Measurements from ENCODE around the gene CBLB. TPM values are rescaled to one million over a fixed set of nuclear protein-coding genes. Genes with fewer than 3 reads are reported as not detected.

CBLB gene
- total and polyA plus RNA-seq, 2 of the 4 experiments (the other 2 are of a cell fraction), result 10.1 to 20.1 TPM

GRCh38 chr3:105608623-105609022 lies 260.2 kb downstream of the CBLB start:
- in situ Hi-C loops (cut with MboI; ENCODE audit: low sequenced_read_pairs) (no loop called here), dilution Hi-C loops (cut with HindIII; ENCODE audit: low sequenced_read_pairs, unreplicated experiment) (no loop called here), intact Hi-C loops (cut with micrococcal nuclease) (no loop called here)
- Histone ChIP-seq H3K56ac (ENCODE audit: extremely low read depth, insufficient read depth, low read length) (no peak overlapping the region), H2AK9ac (replicated peaks; ENCODE audit: low read depth, low read length, poor library complexity) (no peak overlapping the region), H4K91ac (ENCODE audit: insufficient read depth, low read depth, low read length) (peak overlapping the region; percentile 11; the same call in 1 of the 2 replicates), H3K27ac (ENCODE audit: insufficient read depth, low read length) (no peak overlapping the region), H3K36me3 (ENCODE audit: control insufficient read depth, insufficient read depth, low read length) (no peaks in the 10 kb centered on the region), H2AFZ (replicated peaks; ENCODE audit: low read length, poor library complexity) (no peak overlapping the region), H3K4me3 (ENCODE audit: insufficient read depth, low read depth, low read length) (no peak overlapping the region), H3K9ac (ENCODE audit: low read depth, low read length) (no peak overlapping the region), H3K23ac (ENCODE audit: low read depth, low read length) (no peak overlapping the region), H3K9me1 (ENCODE audit: insufficient read depth, low read length) (no peaks in the 10 kb centered on the region; the same call in 1 of the 2 replicates), H4K5ac (ENCODE audit: low read depth, low read length) (no peak overlapping the region), H4K8ac (ENCODE audit: low read depth in 2 of 2, low read length in 2 of 2) (no peak overlapping the region), H3K27me3 (ENCODE audit: control insufficient read depth, insufficient read depth, low read length) (no peaks in the 10 kb centered on the region), H3K18ac (ENCODE audit: low read depth, low read length) (no peak overlapping the region), H2BK120ac (ENCODE audit: low read depth, low read length) (no peak overlapping the region), H3K14ac (replicated peaks; ENCODE audit: low read depth, low read length) (no peak overlapping the region), H2AK5ac (ENCODE audit: low read depth, low read length) (no peak overlapping the region; the same call in 1 of the 2 replicates), H2BK15ac (ENCODE audit: low read depth, low read length) (no peak overlapping the region), H3K4me1 (ENCODE audit: control insufficient read depth, insufficient read depth, low read length) (peaks cover 2% of the 10 kb centered on the region; the same call in 1 of the 2 replicates), H3K4me2 (ENCODE audit: low read depth, low read length) (no peak overlapping the region), H4K20me1 (ENCODE audit: insufficient read depth, low read length) (no peaks in the 10 kb centered on the region), H3K4ac (ENCODE audit: low read depth, low read length) (no peak overlapping the region), H3K79me1 (ENCODE audit: low read depth in 1 of 2, low read length in 2 of 2) (no peaks in the 10 kb centered on the region), H2BK20ac (ENCODE audit: low read depth, low read length) (no peak overlapping the region), H2BK5ac (ENCODE audit: low read depth, low read length, poor library complexity, severe bottlenecking) (no peak overlapping the region), H3K9me3 (ENCODE audit: control insufficient read depth, insufficient read depth, low read length) (no peaks in the 10 kb centered on the region)
- BruUV-seq (replicated peaks), result no TSS peak
- ATAC-seq (ENCODE audit: low read depth) (no peak), DNase-seq (no peak)
- WGBS, 2 experiments (ENCODE audit: extremely low coverage in 2 of 2, insufficient read length in 1 of 2), result 84 to 100% methylated on average over 4 to 7 of the region's 17 CpGs
- TF ChIP-seq MXI1 (IDR thresholded peaks at IDR 0.05; ENCODE audit: borderline replicate concordance, low read depth, low read length) (no peak), CTCF (conservative IDR thresholded peaks at IDR 0.05; ENCODE audit: low read depth, low read length) (no peak), RCOR1 (IDR thresholded peaks at IDR 0.05; ENCODE audit: insufficient replicate concordance, low read length) (no peak), MAZ (IDR thresholded peaks at IDR 0.05; ENCODE audit: borderline replicate concordance, low read depth, low read length) (no peak)
- ChIA-PET CTCF (no interaction called here), POLR2A (ENCODE audit: unreplicated experiment) (no interaction called here)
